DLD1 (cell line): ENCODE data around the gene PREX1.

Source experiments
- in situ Hi-C: cut with HindIII; loops from 2 replicates; pipeline ENCODE4 v1.10.0; 2017; ENCODE audit warnings: low sequenced_read_pairs

The PREX1 gene

DNA sequence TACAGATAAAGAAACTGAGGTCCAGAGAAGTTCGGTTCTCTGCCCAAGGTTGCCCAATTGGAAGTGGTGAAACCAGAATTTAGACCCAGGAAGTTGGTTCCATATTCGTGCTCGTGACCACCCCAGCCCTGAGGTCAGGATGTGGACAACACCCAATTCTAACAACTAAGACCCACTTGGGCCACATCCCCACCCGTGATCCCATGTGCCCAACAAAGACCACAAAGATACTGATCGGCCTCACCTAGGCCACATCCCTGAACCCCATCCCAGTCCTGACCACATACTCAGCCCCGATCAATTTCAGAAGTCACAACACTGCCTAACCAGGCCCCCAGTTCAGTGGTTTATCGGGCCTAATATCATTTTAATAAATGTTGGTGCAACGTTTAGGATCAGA is 138.4 kb downstream of the PREX1 start:
- in situ Hi-C loops, result no loop called here

DNA sequence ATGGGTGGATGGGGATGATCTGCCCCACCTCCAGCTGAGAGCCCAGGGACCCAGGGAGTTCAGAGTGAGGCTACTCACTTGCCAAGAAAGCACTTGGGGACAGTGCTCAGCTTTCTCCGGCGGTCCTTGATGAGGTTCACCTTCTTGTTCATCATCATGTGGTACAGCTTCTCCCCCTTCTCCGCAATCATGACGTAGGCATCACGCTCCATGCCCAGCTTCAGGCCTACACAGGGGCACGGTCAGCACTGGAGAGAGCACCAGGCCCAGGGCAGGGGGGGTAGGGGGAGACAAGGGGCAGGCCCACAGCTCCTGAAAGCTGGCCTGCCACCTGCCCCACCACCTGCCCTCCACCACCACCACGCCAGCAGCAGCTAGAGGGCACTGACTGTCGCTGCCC is 139.2 kb downstream of the PREX1 start:
- in situ Hi-C loops, result no loop called here

DNA sequence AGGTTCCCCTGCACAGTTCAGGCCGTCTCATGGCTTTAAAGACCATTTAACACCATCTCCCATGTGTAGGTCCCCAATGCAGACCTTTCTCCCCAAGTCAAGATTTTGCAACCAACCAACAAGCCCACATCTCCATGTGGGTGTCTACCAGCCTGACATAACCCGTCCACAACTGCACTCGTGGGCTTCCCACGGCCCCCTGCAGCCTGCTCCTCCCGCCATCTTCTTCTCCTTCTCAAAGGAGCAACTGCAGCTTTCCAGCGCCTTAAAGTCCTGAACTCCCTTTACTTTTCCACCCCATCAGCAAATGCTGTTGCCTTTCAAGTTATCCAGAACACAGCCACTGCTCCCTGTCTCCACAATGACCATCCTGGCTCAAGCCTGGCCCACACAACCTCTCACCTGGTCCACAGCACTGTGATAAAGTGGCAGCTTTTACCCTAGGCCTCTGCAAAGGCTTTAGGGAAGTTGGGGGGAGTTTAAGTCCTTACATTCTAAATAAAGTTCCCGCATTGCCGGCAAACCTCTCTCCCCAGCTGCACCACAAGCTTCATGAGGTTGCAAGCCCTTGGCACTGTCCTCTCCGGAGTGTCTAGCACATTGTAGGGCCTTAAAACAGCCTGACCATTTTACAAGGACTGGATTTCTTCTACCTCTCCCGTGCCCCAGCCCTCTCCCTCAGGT is 140.5 kb downstream of the PREX1 start:
- in situ Hi-C loops, result no loop called here

DNA sequence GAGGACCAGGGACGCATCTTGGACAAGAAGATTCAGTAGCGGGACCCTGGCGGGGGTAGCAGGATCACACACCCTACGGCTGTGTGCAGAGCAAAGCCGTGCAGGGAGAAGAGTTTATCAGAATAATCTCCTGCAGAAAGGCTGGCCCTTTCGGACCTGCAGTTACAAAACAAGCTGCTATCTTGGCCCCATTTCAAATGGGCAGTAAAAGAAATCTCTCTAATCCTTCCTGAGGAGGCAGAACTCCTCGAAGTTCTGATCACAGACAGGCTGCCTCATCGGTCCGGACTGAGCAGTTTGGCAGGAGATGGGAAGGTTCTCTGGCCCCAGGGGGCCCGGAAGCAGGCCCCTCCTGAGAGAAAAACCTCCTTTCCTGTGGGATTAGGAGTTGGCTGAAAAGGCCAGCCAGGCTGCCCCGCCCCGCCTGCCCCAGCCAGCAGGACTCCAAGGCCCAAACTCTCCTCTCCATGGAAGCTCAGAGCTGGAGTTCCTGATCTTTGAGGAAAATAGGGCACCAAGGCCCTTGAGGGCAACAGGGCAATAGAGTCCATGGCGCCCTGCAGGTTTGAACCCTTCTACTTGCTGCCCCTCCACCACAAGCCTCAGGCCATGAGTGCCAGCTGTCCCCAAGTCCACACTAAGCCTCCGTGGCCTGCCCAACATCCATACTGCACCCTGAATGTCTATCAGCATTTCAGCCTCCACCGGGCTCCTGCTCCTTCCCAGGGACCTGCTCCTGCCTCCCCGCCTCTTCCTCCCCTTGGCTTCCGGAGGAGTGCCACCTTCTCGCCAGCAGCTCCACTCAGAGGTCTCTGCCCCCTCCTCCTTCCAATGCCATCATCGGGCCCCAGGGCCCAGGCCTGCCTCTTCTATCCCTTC is 141.3 kb downstream of the PREX1 start:
- in situ Hi-C loops, result no loop called here

DNA sequence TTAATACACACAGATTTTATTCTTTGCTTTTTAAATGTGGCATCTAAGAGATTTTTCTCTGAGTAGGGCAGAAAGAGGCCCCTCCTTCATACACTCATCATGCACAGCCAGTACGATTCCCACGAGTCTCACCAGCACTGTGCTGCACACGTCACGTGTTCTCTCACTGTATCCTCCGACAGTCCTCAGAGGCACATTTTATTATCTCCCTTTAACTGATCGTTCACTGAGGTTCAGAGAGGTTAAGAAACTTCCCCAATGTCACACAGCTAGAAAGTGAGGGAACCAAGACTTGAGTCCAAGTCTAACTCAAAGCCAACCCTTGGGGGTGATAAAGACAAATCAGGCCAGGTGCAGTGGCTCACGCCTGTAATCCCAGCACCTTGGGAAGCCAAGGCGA is 142.5 kb downstream of the PREX1 start:
- in situ Hi-C loops, result no loop called here

DNA sequence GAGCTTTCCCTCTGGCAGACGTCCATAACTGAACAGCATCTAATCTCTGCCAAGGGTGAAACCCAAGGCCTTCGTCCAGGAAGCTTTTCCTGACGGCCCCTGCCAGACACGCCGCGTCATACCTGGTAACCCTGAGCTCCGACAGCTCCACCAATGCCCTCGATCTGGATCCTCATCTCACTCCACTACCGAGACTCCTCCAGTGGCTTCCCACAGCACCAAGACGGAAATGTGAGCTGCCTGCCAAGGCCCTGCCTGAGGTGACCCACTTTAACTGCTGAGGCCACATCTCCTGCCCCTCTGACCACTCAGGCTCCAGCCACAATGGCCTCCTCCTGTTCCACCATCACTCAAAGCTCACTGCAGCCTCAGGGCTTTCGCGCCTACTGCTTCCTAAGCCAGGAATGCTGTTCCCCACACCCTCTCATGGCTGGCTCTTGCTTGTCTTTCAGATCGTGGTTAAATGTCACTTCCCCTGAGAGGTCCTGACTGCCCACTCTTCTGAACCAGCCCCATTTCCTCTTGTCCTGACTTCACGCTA is 143.2 kb downstream of the PREX1 start:
- in situ Hi-C loops, result no loop called here

DNA sequence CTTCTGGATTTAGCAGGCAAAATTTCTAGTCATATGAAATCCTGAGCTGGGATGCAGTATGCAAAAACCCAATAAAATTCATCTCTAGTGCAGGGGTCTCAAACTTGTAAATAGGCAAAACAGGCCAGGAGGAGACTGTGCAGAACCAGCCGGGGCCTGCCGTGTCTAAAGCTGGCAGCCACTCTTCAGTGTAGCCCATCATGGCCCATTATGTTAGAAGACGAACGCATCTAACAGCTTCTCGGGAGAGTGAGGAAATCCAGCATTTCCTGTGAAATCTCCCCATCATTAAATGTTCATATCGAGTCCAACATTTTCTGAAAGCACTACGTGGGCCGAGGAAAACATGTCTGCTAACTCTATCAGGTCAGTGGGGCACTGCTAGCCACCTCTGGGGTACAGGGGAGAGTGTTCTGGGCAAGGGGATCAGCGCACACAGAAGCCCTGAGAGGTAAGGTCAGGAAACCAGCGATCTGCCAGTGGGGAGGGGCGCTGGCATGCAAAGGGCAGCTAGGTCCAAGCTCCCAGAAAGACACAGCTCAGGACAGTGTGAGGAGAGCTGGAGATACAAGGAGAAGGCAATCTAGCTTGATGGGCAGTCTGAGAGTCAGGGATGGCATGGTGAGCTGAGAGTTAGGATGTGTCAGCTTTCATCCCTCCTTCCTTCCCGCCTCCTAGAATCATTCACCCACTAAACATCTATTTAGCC is 144.2 kb downstream of the PREX1 start:
- in situ Hi-C loops, result no loop called here

DNA sequence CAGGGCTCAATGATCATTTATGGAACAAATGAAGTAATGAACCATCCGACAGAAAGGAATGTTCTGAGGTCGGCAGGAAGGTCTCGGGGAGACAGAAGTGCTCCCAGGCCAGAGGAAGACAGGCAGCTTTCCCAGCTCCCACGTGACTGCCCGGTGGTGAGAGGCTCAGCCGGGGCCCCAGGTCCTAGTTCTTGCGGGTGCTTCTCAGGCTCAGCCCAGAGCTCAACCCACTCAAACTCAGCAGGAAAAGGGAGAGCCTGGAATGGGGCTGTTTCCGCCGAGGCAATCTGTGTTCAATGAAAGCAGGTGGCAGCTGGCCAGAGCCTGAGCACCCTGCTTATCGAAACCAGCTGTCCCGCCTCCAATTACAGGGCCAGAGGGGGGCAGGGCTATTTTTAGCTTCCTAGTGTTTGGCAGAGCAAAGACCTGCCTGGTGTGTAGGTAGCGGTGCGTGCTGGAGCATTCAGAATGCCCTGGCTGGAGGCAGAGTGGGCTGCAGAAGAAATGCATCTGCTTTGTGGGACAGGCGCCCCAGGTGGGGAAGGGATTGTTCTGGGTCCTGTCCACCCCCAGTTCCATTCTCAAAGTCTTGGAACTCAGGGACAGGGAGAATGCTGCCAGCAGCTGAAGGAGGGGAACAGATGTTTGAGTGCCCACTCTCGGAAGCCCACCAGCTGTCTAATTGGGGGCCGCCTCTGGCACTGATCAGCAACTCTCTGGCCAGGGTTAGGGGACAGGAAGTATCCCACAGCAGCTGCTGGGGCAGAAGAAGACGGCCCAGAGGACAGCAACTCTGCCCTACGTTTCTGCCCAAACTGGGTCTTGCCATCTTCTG is 145.1 kb downstream of the PREX1 start:
- in situ Hi-C loops, result no loop called here

DNA sequence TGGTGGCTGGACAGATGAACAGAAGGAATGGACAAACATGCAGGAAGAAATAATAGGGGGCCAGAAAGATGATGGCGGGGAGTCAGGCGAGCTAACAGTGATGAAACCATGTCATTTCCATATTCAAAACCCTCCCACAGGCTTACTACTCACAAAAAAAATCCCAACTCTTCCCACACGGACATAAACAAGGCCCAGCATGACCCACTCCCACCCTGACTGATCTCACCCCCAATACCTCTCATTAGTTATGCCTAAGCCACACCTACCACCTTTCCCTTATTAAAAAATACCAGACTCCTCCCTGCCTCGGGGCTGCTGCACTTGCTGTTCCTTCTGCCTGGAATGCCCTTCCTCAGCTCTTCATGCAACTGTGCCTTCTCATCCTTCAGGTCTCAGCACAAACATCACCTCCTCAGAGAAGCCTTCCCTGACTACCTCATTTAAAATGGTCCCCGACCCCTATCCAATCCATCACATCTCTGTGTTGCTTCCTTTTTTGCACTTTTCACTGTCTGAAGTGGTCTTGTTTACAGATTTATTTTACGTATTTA is 145.8 kb downstream of the PREX1 start:
- in situ Hi-C loops, result no loop called here

DNA sequence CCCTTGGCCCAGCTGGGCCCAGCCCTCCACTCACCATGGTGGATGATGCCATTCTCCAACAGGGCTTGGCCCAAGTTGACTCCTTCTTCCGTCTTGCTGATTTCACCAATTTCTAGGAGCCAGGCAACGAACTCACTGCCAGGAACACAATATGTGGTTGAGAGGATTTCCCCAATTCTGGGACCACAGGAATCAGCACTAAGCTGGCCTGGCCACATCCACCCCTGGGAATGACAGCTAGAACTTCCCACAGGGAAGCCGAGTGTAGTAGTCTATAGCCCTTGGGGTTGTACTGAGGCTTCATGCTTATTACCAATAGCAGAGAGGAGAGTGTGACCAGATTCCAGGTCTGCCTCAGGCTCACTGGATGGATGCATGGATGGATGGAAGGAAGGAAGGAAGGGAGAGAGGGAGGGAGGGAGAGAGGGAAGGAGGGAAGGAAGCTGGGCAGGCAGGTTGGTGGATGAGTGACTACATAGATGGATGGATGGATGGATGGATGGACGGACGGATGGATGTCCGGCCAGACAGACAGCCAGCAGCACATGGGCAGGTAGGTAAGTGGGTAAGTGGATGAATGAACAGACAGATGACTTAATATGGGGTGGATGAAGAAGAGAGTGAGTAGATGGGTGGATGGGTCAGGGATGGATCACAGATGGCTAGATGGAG is 146.5 kb downstream of the PREX1 start:
- in situ Hi-C loops, result no loop called here

DNA sequence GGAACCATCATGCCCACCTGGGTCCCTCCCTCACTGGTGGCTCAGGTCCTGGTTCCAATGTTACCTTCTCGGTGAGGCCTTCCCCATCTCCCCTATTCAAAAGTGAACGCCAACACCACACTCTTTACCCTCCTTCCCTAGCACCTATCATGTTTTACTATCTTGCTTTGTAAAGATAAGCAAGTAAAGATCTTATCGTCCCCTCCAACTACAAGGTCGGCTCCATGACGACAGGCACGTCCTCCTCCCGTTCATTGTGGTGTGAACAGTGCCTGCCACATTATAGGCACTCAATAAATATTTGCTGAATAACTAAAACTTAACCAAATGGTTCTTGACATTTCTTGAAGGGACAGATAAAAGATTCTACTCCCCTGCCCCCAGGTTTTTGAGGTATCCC is 147.1 kb downstream of the PREX1 start:
- in situ Hi-C loops, result no loop called here

DNA sequence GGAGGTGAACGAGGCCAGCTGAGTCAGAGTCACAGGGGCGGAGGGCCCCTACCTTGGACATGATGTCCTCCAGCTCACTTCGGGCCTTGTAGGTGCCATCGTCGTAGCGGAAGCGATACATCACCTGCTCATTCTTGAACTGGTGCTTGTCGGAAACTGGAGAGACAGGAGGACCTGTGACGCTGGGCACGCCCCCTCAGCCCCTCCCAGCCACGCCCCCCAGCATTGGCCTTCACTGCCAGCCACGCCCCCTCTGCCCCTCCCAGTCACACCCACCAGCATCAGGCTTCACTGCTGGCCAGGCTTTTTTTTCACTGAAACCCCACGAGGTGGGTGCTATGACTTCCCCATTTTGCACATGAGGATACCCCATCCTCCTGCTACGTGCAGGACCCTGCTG is 148.2 kb downstream of the PREX1 start:
- in situ Hi-C loops, result loop anchor here (10.0 kb wide), 1 partner anchor 205 kb away; no protein-coding TSS in a partner anchor

DNA sequence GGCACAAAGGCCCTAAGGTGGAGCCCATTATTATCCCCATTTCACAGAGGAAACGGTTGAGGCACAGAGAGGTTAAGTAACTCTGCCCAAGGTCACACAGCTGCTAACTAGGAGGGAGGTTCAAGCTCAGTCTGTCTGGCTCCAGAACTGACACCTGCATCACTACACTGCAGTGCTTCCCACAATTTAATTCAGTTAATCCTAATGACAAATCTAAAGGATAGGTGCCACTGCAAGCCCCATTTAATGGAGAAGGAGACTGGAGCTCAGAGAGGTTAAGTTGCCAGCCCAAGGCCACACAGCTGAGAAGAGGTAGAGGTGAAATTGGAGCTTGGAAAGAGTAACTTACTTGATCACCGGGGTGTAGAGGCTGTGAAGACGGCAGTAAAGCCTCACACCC is 148.8 kb downstream of the PREX1 start:
- in situ Hi-C loops, result loop anchor here (10.0 kb wide), 1 partner anchor 206 kb away; no protein-coding TSS in a partner anchor

DNA sequence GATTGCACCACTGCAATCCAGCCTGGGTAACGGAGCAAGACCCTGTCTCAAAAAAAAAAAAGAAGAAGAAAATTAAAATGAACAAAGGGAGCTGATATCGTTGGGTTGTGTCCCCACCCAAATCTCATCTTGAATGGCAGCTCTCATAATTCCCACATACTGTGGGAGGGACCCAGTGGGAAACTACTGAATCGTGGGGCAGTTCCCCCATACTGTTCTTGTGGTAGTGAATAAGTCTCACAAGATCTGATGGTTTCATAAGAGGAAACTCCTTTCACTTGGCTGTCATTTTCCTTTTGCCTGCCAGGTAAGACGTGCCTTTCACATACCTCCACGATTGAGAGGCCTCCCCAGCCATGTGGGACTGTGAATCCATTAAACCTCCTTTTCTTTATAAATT is 149.4 kb downstream of the PREX1 start:
- in situ Hi-C loops, result loop anchor here (10.0 kb wide), 1 partner anchor 206 kb away; no protein-coding TSS in a partner anchor

DNA sequence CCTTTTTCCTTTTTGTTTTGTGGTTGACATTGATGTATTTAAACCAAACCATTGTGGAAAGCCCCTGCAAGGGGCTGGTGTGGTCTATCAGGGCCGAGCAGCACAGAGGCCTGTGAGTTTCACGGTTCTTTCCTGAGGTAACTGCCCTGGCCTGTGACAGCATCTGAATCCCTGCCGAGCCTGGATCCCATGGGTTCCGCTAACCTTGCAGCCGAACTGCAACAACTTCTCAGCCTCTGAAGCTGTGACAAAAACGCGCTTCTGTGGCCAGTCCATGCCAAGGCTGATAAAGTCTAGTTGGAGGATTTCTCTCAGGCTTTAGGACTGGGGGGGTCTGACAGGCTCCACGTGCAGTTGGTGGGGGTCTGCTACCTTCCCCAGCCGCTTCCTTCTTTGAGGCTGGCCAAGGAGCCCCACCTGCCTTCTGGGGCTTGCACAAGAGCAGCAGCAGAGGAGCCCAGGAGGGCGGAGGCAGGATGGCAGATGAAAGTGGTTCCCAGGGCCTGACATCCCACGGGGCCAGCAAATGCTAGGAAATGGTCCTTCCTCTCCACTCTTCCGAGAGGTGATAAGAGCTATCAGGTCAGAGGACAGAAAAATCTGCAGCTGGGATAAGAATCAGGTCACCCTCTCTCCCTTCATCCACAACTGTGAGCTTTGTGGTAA is 150.9 kb downstream of the PREX1 start:
- in situ Hi-C loops, result loop anchor here (10.0 kb wide), 1 partner anchor 208 kb away; no protein-coding TSS in a partner anchor

DNA sequence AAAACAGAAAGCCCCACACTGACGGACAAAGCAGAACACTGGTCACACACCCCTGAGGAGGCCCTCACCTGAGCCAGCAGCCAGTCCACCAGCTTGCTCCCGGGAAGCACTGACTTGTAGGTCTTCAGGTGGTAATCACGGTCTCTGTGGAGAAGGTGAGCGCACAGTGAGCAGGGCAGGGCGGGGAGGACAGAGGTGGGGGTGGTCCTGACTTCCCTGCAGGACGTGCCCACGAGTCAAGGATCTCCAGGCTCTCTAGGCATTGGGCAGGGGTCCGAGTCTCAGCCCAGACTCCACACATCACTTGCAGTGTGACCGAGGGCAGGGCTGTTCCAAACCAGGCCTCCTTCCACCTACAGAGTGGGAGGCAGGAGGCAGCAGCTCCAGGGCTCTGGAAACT is 151.7 kb downstream of the PREX1 start:
- in situ Hi-C loops, result loop anchor here (10.0 kb wide), 1 partner anchor 209 kb away; no protein-coding TSS in a partner anchor

DNA sequence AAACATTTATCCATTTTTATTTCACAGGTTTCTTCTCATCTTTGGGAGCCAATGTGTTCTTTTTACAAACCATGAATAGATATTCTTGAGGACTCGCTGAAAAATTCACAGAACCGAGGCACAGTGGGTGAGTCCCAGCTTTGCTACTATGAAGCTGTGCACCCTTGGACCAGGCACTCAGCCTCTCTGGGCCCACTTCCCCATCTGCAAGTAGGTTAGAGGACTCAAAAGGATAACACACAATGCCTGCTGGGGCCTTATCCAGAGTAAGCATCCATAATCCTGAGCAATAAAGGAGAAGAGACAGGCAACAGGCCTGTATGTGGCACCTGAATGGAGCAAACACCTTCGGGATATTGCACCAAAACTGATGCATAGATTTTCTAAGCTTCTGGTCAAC is 153.3 kb downstream of the PREX1 start:
- in situ Hi-C loops, result loop anchor here (10.0 kb wide), 1 partner anchor 210 kb away; no protein-coding TSS in a partner anchor

DNA sequence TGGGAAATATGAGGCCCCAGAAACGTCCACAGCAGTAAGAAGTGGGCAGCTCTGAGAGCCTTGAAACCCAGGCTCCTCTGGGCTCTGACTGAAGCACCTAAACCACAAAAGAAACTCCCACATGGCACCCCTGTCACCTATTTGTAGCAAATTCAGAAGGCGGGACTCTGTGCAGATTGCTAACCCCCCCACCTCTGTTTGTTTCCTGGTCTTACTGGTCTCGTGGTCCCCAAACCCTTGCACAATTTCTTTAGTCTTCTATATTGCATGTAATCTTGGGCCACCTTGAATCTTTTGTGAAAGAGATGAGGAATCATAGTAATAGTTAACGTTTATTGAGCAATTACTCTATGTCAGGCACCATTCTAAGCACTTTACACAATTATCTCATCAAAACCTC is 154.3 kb downstream of the PREX1 start:
- in situ Hi-C loops, result loop anchor here (10.0 kb wide), 1 partner anchor 211 kb away; no protein-coding TSS in a partner anchor

DNA sequence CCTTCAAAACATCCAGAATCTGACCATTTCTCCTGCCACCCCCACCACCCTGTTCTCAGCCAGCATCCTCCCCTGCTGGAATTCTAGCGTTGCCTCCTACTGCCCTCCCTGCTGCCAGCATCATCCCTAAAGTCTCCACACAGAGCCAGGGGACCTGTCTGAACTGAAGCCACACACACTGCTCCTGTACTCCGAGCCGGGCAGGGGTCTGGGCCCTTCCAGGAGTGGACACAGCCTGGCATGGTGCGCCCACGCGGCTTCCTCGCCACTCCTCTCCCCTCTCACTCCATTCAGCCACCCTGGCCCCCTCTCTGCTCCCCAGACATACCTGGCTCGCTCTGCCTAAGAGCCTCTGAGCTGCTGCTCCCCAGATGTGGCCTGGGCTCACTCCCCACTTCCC is 155.5 kb downstream of the PREX1 start:
- in situ Hi-C loops, result loop anchor here (10.0 kb wide), 1 partner anchor 212 kb away; no protein-coding TSS in a partner anchor
